H1 (cell line): ENCODE data around the gene CHST13. TPM values are rescaled to one million over a fixed set of nuclear protein-coding genes. Genes with fewer than 3 reads are reported as not detected.
A peak's percentile ranks its signal among the peaks of the same experiment; 100 is the strongest.

Experiments
- CTCF ChIA-PET: fragments of 300-600 bp; sonication (Branson Sonifier 250); formaldehyde crosslinking; loops from one replicate; lab custom pipeline; 2021; ENCODE audit not compliant: partially characterized antibody; lab: Charles Lee
- POLR2A ChIA-PET: fragments of 300-600 bp; sonication (Branson Sonifier 250); formaldehyde crosslinking; loops from one replicate; lab custom pipeline; 2021; ENCODE audit warnings: inconsistent platforms; ENCODE audit not compliant: partially characterized antibody; lab: Charles Lee
- DNase-seq, 2 experiments: peaks; one replicate each; pipeline versions ENCODE4 v3.0.0 to v3.0.0-alpha.2; 2010 to 2022; ENCODE audit warnings: low spot score in 2 of 2, low read depth in 1 of 2, mixed read lengths in 1 of 2
- FAIRE-seq: peaks from 2 replicates; lab custom pipeline; 2011; peaks lifted over from hg19 to GRCh38; lab: Jason Lieb, UNC
- H2AFZ ChIP-seq: 2 replicates; pipeline ENCODE4 v1.8.1; 2012; ENCODE audit warnings: low read length, inconsistent platforms
- H2AK5ac ChIP-seq: 2 replicates; pipeline ENCODE4 v1.6.1; 2013; ENCODE audit warnings: low read depth, low read length
- H2BK120ac ChIP-seq: replicated peaks from 2 replicates; pipeline ENCODE3; 2013; ENCODE audit warnings: low read depth, low read length, inconsistent platforms
- H2BK12ac ChIP-seq: 2 replicates; pipeline ENCODE4 v1.6.1; 2013; ENCODE audit warnings: low read depth, low read length
- H2BK15ac ChIP-seq: 2 replicates; pipeline ENCODE4 v1.6.1; 2013; ENCODE audit warnings: low read length
- H2BK20ac ChIP-seq: 2 replicates; pipeline ENCODE4 v1.6.1; 2013; ENCODE audit warnings: low read length
- H2BK5ac ChIP-seq: 2 replicates; pipeline ENCODE4 v1.6.1; 2013; ENCODE audit warnings: low read depth, low read length
- H3K14ac ChIP-seq: 2 replicates; pipeline ENCODE4 v1.6.1; 2013; ENCODE audit warnings: inconsistent platforms; ENCODE audit not compliant: insufficient read length
- H3K18ac ChIP-seq: 2 replicates; pipeline ENCODE4 v1.6.1; 2013; ENCODE audit warnings: low read length; ENCODE audit errors: extremely low read depth
- H3K23ac ChIP-seq: 2 replicates; pipeline ENCODE4 v1.6.1; 2013; ENCODE audit warnings: inconsistent platforms; ENCODE audit not compliant: insufficient read length
- H3K23me2 ChIP-seq: 2 replicates; pipeline ENCODE4 v1.6.1; 2013; ENCODE audit warnings: low read depth, low read length
- H3K27ac ChIP-seq: 2 replicates; pipeline ENCODE4 v1.6.1; 2011; ENCODE audit warnings: low read depth, low read length, inconsistent platforms
- H3K27me3 ChIP-seq, 4 experiments: replicated peaks in 1 of 4; 1 replicate in 1 of 4; 2 replicates in 3 of 4; pipeline versions ENCODE4 v1.6.1 to v1.8.1; 2011 to 2013; ENCODE audit warnings: low read length in 3 of 4, mild to moderate bottlenecking in 3 of 4, inconsistent platforms in 2 of 4, mixed read lengths in 2 of 4, moderate library complexity in 1 of 4; ENCODE audit not compliant: control insufficient read depth in 3 of 4, insufficient read depth in 3 of 4; ENCODE audit errors: extremely low read depth in 1 of 4
- H3K36me3 ChIP-seq, 4 experiments: 2 replicates each; pipeline versions ENCODE4 v1.6.1 to v1.8.1; 2011 to 2013; ENCODE audit warnings: mild to moderate bottlenecking in 4 of 4, low read length in 3 of 4, moderate library complexity in 2 of 4, control low read depth in 1 of 4, inconsistent platforms in 1 of 4; ENCODE audit not compliant: insufficient read depth in 4 of 4, control insufficient read depth in 2 of 4
- H3K4ac ChIP-seq: replicated peaks from 2 replicates; pipeline ENCODE3; 2013; ENCODE audit warnings: low read length, low read depth, mixed read lengths, inconsistent platforms; ENCODE audit not compliant: insufficient read length
- H3K4me1 ChIP-seq, 4 experiments: replicated peaks in 1 of 4; 1 replicate in 1 of 4; 2 replicates in 3 of 4; pipeline versions ENCODE4 v1.6.1 to v1.8.1; 2011 to 2013; ENCODE audit warnings: low read length in 3 of 4, inconsistent platforms in 2 of 4, mixed read lengths in 1 of 4; ENCODE audit not compliant: insufficient read depth in 4 of 4, control insufficient read depth in 3 of 4
- H3K4me2 ChIP-seq, 2 experiments: 2 replicates each; pipeline versions ENCODE4 v1.6.1 to v1.8.1; 2011 to 2013; ENCODE audit warnings: low read depth in 2 of 2, low read length in 2 of 2, control low read depth in 1 of 2, inconsistent platforms in 1 of 2, mild to moderate bottlenecking in 1 of 2; ENCODE audit not compliant: insufficient read depth in 1 of 2
- H3K4me3 ChIP-seq, 4 experiments: fragments of 200-600, 300-600 bp in 1 of 4; sonication (generic), shearing (Covaris generic), sonication (Bioruptor Twin) in 1 of 4; 2 replicates each; pipeline versions ENCODE4 v1.5.1 to v1.8.1; 2011 to 2016; ENCODE audit warnings: low read length in 4 of 4, low read depth in 3 of 4, control low read depth in 2 of 4, inconsistent platforms in 2 of 4, mild to moderate bottlenecking in 2 of 4, mixed read lengths in 1 of 4, moderate library complexity in 1 of 4; ENCODE audit not compliant: insufficient read depth in 2 of 4; ENCODE audit errors: extremely low read depth in 1 of 4
- H3K56ac ChIP-seq: replicated peaks from 2 replicates; pipeline ENCODE3; 2013; ENCODE audit warnings: low read depth, mild to moderate bottlenecking, mixed read lengths, low read length, inconsistent platforms; ENCODE audit not compliant: insufficient read length
- H3K79me1 ChIP-seq: 2 replicates; pipeline ENCODE4 v1.6.1; 2013; ENCODE audit warnings: low read depth, low read length, control low read depth
- H3K79me2 ChIP-seq, 2 experiments: 2 replicates each; pipeline versions ENCODE4 v1.6.1 to v1.8.1; 2012 to 2013; ENCODE audit warnings: low read length in 2 of 2, mild to moderate bottlenecking in 2 of 2, inconsistent platforms in 1 of 2; ENCODE audit not compliant: insufficient read depth in 2 of 2, control insufficient read depth in 1 of 2
- H3K9ac ChIP-seq, 4 experiments: replicated peaks in 1 of 4; 1 replicate in 1 of 4; 2 replicates in 3 of 4; pipeline versions ENCODE4 v1.6.1 to v1.8.1; 2011 to 2013; ENCODE audit warnings: low read depth in 3 of 4, low read length in 3 of 4, control low read depth in 2 of 4, mild to moderate bottlenecking in 2 of 4, moderate library complexity in 2 of 4, inconsistent platforms in 1 of 4; ENCODE audit errors: extremely low read depth in 1 of 4
- H3K9me3 ChIP-seq, 2 experiments: 2 replicates each; pipeline versions ENCODE4 v1.6.1 to v1.8.1; 2012 to 2013; ENCODE audit warnings: mild to moderate bottlenecking in 2 of 2, moderate library complexity in 2 of 2, control low read depth in 1 of 2, inconsistent platforms in 1 of 2, low read depth in 1 of 2, low read length in 1 of 2, mixed read lengths in 1 of 2; ENCODE audit not compliant: insufficient read depth in 2 of 2
- H4K20me1 ChIP-seq, 2 experiments: replicated peaks in 1 of 2; 2 replicates each; pipeline versions ENCODE3 to v1.8.1; 2011 to 2013; ENCODE audit warnings: inconsistent platforms in 2 of 2, low read length in 2 of 2, mild to moderate bottlenecking in 1 of 2; ENCODE audit not compliant: insufficient read depth in 2 of 2, control insufficient read depth in 1 of 2
- H4K5ac ChIP-seq: 2 replicates; pipeline ENCODE4 v1.6.1; 2013; ENCODE audit warnings: low read length, low read depth, mixed read lengths, inconsistent platforms; ENCODE audit not compliant: insufficient read length
- H4K8ac ChIP-seq: 2 replicates; pipeline ENCODE4 v1.8.0; 2013; ENCODE audit warnings: mild to moderate bottlenecking, moderate library complexity, low read length, inconsistent platforms; ENCODE audit not compliant: insufficient read depth; ENCODE audit errors: extremely low read depth
- H4K91ac ChIP-seq: replicated peaks from 2 replicates; pipeline ENCODE3; 2013; ENCODE audit warnings: low read length, mixed read lengths, inconsistent platforms; ENCODE audit not compliant: insufficient read length
- ATF2 ChIP-seq: IDR thresholded peaks from 2 replicates; pipeline ENCODE4 v1.6.1; 2012; ENCODE audit warnings: low read length, inconsistent platforms
- CHD1 ChIP-seq: IDR thresholded peaks from 2 replicates; pipeline ENCODE4 v1.6.1; 2012; ENCODE audit warnings: low read depth, low read length, improper control_type of control experiment
- EP300 ChIP-seq, 2 experiments: IDR thresholded peaks; 1 replicate in 1 of 2; 2 replicates in 1 of 2; pipeline ENCODE4 v1.6.1; 2011 to 2012; ENCODE audit warnings: low read depth in 2 of 2, low read length in 2 of 2, mild to moderate bottlenecking in 2 of 2, borderline replicate concordance in 1 of 2, inconsistent platforms in 1 of 2, moderate library complexity in 1 of 2
- GABPA ChIP-seq: IDR thresholded peaks from 2 replicates; pipeline ENCODE4 v1.6.1; 2011; ENCODE audit warnings: mild to moderate bottlenecking, low read length, moderate library complexity, borderline replicate concordance; ENCODE audit not compliant: insufficient read depth
- KDM5A ChIP-seq: fragments of 200-600 bp; IDR thresholded peaks from 2 replicates; pipeline ENCODE4 v1.7.1; 2012; ENCODE audit warnings: mild to moderate bottlenecking, low read length, inconsistent platforms, mixed read lengths
- PHF8 ChIP-seq: fragments of 200-600 bp; sonication (generic); conservative IDR thresholded peaks from 2 replicates; pipeline ENCODE4 v1.7.1; 2012; ENCODE audit warnings: low read depth, mild to moderate bottlenecking, inconsistent platforms, low read length, moderate library complexity
- POLR2AphosphoS5 ChIP-seq: IDR thresholded peaks from 2 replicates; pipeline ENCODE4 v1.6.1; 2011; ENCODE audit warnings: low read depth, low read length
- RFX5 ChIP-seq: IDR thresholded peaks from 2 replicates; pipeline ENCODE4 v1.6.1; 2011; ENCODE audit warnings: low read depth, low read length, improper control_type of control experiment, borderline replicate concordance
- SAP30 ChIP-seq: fragments of 300-600 bp; sonication (generic); IDR thresholded peaks from 2 replicates; pipeline ENCODE4 v1.7.1; 2012; ENCODE audit warnings: low read length, moderate library complexity, mild to moderate bottlenecking, inconsistent platforms; ENCODE audit not compliant: insufficient read depth, insufficient replicate concordance
- WGBS, 2 experiments: shearing (Covaris generic) in 1 of 2; methylation state at CpG; one replicate each; pipeline versions ENCODE4 v1.1.6 to v1.1.7; 2013 to 2015; ENCODE audit warnings: low lambda C conversion rate in 2 of 2, mixed read lengths in 2 of 2, inconsistent platforms in 1 of 2, low coverage in 1 of 2, missing lambda C conversion rate in 1 of 2; ENCODE audit not compliant: insufficient replicate concordance in 2 of 2, insufficient coverage in 1 of 2, insufficient read length in 1 of 2; ENCODE audit errors: extremely low coverage in 1 of 2, missing lambda C conversion rate in 1 of 2; 5-methylcytosine and 5-hydroxymethylcytosine counted together
- polyA plus RNA-seq, 7 experiments: library from polyadenylated mRNA; depleted of rRNA in 3 of 7; stranded (reverse) in 5 of 7; unstranded in 2 of 7; fragments of >200 nt in 5 of 7; fragments of 200-250 nt in 2 of 7; gene quantifications; 1 replicate in 5 of 7; 2 replicates in 1 of 7; 4 replicates in 1 of 7; pipeline versions ENCODE4 v1.2.1 to v1.2.3, GENCODE V29; 2011 to 2013; ENCODE audit warnings: missing spikeins in 2 of 7, mixed read lengths in 2 of 7
- total RNA-seq: library from RNA; stranded (reverse); fragmentation: NEBNext Ultra II Directional; extraction: Animal tissue kit (Norgen Biotek cat#: 25700); gene quantifications from 2 replicates; pipeline ENCODE4 v1.2.1, GENCODE V29; 2021

Gene CHST13
- total and polyA plus RNA-seq, 2 of the 8 experiments (the other 6 are each of a cell fraction or from before 2014, with no cell fraction given), result 5.4 to 11.7 TPM

GRCh38 chr3:126546549-126547239, 22.7 kb downstream of the CHST13 start:
- FAIRE-seq, result no peak
- DNase-seq, result peak in 1 of 2 experiments; percentile 37
- TF ChIP-seq GABPA (no peak), POLR2AphosphoS5 (no peak), ATF2 (no peak), SAP30 (no peak), PHF8 (no peak), EP300 (IDR thresholded peaks at IDR 0.05; ENCODE audit: borderline replicate concordance in 1 of 2, low read depth in 2 of 2, low read length in 2 of 2) (no peak), RFX5 (no peak), CHD1 (no peak), KDM5A (no peak)

More at GRCh38 chr3:126546549-126547239, 22.7 kb downstream of the CHST13 start:
- H2AFZ ChIP-seq, result no peak overlapping the region
- H2BK20ac ChIP-seq, result peak overlapping the region; percentile 87; the same call in 1 of the 2 replicates
- H2BK5ac ChIP-seq, result 0 out of 2 replicates have a peak overlapping the region, but pooled peaks have one; percentile 31
- H4K91ac ChIP-seq, result peak overlapping the region; percentile 34
- H3K9me3 ChIP-seq, result no peaks in the 10 kb centered on the region
- H2AK5ac ChIP-seq, result no peak overlapping the region
- H2BK12ac ChIP-seq, result peak overlapping the region; percentile 70; the same call in 1 of the 2 replicates
- no peak overlapping the region for H3K9ac ChIP-seq
- WGBS, 2 experiments, result 86% methylated on average over 8 of the region's 8 CpGs; no CpG with 5 or more reads in 1 of the 2 experiments
- H3K4me2 ChIP-seq, result no peak overlapping the region
- no peaks in the 10 kb centered on the region for H3K79me2 ChIP-seq
- ChIA-PET CTCF (interaction anchor here (0.6 to 2.3 kb wide), 6 partner anchors 9 to 132 kb away, joined by 3 to 7 read pairs (median 4); no protein-coding TSS in a partner anchor), POLR2A (interaction anchor here (0.8 kb wide), 1 partner anchor 23 kb away, joined by 3 read pairs; no protein-coding TSS in a partner anchor)
- H3K18ac ChIP-seq, result no peak overlapping the region
- no peaks in the 10 kb centered on the region for H3K79me1 ChIP-seq
- no peak overlapping the region for H3K4ac ChIP-seq
- H3K27ac ChIP-seq, result no peak overlapping the region
- peak overlapping the region; percentile 6 for H2BK120ac ChIP-seq
- H2BK15ac ChIP-seq, result no peak overlapping the region; the same call in 1 of the 2 replicates
- no peak overlapping the region for H3K14ac ChIP-seq
- H3K56ac ChIP-seq, result no peak overlapping the region
- H3K36me3 ChIP-seq, result no peaks in the 10 kb centered on the region; a peak in 1 of 8 replicates
- no peak overlapping the region for H3K23ac ChIP-seq
- peaks cover 0 to 2% (median under 1%) of the 10 kb centered on the region in 4 experiments; a peak in 1 of 7 replicates for H3K27me3 ChIP-seq
- H3K4me3 ChIP-seq, result no peak overlapping the region
- no peaks in the 10 kb centered on the region for H4K20me1 ChIP-seq
- no peak overlapping the region for H4K5ac ChIP-seq
- no peak overlapping the region for H4K8ac ChIP-seq
- H3K4me1 ChIP-seq, result peaks cover 0 to 20% (median 10%) of the 10 kb centered on the region in 4 experiments; a peak in 6 of 7 replicates
- peaks cover 3% of the 10 kb centered on the region; the same call in 1 of the 2 replicates for H3K23me2 ChIP-seq
